HG03575 (cell line): ENCODE results near the gene VCAN.

Source experiments
- ATAC-seq: cut with Tn5 transposase; IDR thresholded peaks from one replicate; pipeline ENCODE4 v1.9.1; 2021; ENCODE audit not compliant: unreplicated experiment, insufficient number of reproducible peaks, low FRiP score; ENCODE audit errors: extremely low read depth

The VCAN gene

GRCh38 chr5:83590966-83591365 lies 119.4 kb downstream of the VCAN start:
- no peak for ATAC-seq

DNA sequence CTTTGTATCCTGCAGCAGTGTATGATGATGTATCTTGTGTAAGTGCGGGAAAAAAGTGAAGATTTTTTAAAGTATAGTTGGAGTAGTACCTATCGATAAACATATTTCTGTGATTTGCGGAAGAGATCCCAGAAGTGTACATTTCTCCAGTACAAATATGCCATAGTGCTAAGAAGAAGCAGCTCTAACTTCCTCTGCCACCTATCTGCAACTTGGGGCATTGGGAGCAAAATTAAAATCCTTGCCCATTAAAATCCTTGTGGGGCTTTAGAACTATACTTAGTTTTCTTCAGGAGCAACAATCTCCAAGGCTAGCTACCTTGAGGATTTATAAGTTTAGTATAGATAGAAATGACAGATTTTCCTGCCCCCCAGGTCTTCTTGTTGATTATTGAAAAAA lies 123.7 kb downstream of the VCAN start:
- ATAC-seq: no peak

DNA sequence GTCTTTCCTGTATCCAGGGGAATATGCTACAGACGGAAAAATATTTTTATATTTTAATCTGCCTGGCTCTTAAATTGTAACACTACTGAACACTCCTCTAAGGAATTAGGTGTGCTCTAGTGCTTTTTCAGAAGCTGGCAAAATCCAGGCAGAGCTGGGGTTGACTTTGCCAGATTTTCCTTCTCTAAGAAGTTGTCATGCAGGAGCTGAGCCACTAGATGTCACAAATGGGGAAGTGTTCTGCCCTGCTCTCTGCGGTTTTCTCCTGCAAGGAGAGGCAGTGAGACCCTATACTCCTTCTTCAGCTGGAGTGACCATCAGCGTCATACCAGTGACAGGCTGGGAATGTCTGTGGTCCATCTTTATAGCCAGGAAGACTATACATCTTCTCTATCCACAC lies 136.6 kb downstream of the VCAN start:
- ATAC-seq: no peak

- ATAC-seq: no peak
These were observed 143.3 kb downstream of the VCAN start for GRCh38 chr5:83614841-83615240.

- ATAC-seq: no peak
These were observed 156.8 kb downstream of the VCAN start for GRCh38 chr5:83628360-83628759.
